NCI-H446 (cell line): ENCODE measurements around the gene STXBP6.

ENCODE experiments used
- DNase-seq, 2 experiments: peaks; one replicate each; lab custom pipeline; 2025; lab: John Stamatoyannopoulos, UW

The STXBP6 gene

DNA sequence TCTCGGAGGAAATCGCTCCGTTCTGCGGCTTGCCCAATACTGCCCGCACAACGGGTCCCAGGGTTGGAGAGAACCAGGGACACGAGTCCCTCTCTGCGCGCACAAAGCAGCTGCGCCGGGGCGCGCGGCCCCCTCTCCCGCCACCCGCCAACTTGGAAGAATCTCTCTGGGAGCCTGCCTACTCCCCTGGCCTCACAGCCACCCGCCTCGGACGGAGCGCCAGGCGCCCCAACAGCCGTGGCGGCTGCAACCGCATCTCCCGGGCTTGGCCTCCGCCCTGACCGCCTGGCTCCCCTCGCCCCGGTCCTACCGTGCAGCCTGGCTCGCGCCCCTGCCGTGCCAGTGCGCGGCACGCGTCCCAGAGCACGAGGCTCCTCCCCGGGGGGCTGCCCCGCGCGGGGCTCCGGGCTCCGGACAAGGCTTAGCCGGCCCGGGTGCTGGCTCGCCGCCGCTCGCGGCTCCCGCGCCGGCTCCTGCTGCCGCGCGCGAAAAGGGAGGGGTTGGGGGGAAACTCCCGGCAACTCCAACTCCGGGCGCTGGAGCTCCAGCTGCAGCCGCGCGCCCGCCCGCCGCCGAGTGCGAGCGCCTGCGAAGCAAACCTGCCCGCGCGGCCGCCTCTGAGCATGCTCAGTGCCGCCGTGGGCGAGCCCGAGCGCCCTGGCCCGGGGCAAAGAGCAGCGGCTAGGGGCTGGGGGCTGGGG, at the start of gene STXBP6:
Gene STXBP6, minus strand, starts transcription at position 580 of the 701 bp plus-strand sequence. CDS start 75,329 bp downstream, outside the sequence.
- no peak for DNase-seq

DNA sequence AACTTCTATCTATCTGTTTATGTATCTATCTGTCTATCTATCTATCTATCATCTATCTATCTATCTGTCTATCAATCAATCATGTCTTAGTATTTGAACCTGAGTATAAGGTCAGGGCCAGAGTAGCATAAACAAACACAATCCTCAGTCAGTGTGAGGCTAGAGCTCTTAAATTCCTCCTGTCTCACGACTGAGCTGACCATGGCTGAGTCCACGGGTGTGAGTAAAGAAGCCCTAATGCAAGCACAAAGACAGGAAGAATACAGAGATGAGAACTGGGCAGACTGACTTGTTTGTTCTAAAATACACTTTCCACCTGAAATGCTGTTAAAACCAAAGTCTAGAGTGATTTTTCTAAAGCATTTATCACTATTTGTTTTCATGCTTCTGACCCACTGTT, 47.2 kb upstream of the STXBP6 start:
- no peak for DNase-seq

DNA sequence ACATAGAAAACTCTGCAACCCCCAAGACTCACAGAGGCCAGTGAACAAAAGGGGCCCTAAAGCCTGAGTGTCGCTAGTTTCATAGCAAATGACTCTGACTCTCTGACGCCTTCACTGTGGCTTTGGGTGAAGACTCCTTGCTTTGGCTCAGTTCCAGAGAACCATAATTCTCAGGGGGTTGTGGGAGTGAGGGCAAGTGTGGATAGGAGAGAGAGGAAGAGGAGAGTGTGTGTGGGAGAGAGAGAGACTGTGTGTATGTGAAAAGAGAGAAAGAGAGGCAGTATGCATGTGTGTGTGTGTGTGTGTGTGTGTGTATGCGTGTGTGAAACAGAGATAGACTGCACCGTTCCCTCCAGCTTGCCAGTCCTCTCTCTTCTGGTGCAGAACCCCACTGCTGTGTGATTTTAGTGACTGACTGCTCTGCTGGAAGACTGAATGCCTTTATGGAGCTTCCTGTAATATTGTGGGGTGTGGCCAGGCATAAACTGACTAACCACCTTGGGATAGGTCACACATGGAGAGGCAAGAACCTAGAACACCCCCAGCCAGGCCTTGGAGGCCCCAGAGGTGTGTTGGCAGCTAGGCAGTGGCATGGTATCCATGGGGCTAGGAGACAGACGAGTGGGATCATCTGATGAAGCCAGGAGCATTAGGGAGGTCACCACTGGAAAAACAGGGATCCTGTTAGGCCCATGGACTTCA, 45.9 kb upstream of the STXBP6 start:
- no peak for DNase-seq

DNA sequence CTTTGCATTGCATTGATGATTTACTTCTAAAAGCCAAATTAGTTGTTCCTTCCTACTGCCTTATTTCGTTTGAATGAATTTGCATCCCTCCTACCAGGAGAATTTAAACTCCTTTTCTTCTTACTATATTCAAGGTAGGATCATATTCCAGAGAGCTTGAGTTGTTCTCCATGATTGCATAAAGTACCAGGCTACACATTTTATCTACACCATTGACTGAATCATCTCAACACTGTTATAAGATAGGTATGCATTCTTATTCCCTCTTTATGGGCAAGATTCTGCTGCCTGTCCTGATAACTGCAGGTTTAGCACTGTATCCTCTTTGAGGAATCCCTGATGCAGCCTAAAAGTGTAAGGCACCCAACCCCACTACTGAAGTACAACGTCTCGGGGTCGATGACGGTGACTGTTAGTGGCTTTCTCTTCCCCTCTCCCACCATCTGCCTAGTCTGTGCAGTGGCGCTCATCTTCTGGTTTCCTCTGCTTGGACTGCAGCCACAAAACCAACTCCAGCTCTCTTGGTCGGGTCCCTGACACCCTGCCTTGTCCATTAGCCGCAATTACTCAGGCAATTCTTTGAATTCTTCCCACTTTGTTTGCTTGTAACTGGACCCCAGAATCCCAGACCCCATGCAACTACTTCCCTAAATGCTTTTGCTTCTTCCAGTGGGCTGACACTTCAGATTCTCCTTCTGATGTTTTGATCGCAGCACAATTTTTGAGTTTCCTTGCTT, 44.4 kb upstream of the STXBP6 start:
- no peak for DNase-seq

DNA sequence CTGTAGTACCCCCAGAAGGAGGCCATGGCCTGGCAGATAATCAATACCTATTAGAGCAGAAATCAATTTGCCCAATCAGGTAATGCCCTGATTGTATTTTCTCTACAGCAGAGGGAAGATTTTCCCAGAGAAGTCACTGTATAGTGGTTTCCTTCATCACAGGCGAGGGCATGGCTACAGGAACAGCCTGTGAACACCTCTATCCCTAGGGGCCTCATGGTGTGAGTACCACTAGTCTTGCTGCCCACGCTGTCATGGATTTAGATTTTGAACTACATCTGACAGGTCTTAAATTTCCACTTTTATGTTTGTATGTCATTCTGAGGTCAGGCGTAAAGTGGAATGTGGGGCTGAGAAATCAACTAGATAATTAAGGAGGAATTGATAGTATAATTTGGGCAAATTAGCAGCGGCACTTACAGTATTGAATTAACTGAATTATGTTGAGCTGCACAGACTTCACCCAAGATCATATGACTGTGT, 42.4 kb upstream of the STXBP6 start:
- no peak for DNase-seq

DNA sequence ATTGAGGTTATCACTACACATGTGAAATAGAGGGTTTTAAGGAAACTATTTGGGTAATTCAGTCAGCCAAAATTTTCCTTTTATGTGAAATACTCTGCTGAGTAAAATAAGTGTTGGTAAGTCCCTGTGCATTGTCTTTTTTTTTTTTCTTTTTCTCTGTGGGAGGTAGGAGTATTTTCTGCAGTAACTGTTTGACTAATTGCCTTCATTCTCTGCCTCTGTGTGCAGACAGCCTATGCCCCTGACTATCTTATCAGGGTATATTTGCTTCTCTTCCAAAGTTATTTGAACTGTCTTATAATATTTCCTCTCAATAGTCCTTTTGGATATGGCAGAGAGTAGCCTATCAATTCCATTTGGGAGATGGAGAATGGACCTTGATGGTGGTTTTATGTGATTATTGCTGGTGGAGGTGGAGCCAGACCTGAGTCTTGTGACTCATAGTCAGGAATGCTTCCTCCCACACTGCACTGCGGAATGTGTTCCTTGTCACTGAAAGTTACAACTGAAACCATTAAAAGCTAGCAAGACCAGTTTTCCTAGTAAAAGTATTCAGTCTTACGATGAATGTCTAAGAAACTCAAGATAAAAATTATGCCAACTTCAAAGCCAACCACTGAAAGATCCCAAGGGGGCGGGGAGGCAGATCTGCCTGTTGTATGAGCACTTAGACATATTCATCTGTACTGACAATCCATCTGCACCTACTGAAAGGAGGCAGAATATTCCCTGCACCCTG, 40.9 kb upstream of the STXBP6 start:
- no peak for DNase-seq

DNA sequence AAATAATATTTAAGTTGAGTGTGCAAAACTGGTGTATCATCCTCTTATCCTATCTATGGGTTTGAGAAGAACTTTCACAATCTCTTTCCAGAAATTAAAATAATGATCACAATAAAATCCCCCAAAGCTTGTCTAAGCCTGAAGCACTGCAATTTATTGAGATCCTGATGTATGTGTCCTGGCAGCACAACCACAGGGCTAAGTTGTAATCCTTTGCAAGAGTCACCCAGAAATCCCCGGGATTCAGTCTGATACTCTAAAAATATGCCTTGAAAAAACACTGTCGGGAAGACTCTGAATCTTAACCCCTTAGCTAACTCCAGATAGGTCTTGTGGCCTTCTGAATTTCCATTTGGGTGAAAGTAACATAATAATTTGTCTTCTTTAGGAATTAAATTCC, 40.3 kb upstream of the STXBP6 start:
- no peak for DNase-seq

DNA sequence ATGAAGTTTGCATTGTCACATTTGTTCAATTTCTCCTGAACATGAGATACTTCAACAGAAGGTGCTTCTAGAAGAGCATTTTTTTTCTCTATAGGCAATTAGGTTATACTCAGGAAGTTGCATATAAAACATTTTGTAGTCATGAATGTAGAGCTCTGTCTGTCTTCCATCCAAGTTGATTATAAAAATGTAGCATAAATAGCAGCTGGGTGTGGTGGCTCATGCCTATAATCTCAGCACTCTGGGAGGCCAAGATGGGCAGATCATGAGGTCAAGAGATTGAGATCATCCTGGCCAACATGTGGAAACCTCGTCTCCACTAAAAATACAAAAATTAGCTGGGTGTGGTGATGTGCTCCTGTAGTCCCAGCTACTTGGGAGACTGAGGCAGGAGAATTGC, 39.5 kb upstream of the STXBP6 start:
- no peak for DNase-seq

DNA sequence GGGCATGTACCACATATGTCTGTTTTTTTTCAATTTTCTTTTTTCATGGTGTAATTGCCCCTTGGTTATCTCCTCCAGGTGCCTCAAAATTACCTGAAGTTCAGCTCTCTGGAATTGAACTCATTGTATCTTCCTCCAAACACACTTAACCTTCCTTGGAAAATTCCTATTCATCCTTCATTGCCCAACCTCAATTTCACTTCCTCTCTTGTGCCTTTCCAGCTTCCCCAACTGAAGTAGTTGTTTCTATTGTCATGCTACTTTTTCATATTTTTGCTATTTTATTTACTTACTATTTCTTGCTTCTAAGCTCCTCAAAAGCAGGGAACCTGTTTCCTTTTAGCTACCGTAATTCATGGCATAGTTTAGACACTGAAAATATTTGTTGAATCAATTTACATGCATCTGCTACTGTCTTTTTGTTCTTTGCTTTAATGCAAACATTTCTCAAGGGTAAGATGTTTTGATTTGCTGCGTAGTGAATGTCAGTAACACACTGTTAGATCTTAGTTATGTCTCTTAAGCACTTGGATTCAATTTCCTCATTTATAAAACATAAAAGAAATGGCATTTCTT, 37.0 kb upstream of the STXBP6 start:
- DNase-seq: no peak

DNA sequence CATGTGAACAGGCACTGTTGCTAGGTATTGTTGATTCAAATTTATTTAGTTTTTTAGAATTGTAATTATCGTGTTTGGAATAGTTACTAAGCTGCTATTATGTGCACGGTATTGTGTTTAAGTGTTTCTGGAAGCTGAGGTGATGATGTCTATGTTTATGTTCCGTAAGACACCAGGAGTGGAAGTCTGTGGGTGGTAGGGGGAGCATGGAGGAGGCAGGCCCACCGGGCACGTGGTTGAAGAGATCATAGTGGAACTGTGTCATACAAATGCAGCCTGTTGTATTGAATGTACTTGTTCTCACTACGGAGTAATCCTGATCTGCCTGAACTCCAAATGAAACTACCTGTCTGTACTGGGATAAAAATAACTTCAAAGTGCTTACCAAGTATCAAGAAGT, 36.1 kb upstream of the STXBP6 start:
- no peak for DNase-seq

DNA sequence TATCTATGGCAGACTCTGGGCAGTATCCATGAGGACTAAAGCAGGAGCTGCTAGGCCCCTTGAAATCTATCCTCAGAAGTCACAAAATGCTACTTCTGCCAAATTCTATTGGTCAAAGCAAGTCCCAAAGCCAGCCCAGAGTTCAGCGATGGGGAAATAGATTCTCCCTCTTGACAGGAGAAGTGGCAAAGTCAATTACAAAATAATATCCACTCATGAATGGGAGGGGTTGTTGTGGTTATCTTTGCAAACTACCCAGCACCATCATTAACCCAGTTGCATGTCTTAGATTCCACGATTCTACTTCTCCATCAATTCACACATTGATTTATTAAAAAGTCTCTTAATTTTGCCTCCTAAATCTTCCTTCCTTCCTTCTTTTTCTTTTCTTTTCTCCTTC, 30.7 kb upstream of the STXBP6 start:
- DNase-seq: no peak

DNA sequence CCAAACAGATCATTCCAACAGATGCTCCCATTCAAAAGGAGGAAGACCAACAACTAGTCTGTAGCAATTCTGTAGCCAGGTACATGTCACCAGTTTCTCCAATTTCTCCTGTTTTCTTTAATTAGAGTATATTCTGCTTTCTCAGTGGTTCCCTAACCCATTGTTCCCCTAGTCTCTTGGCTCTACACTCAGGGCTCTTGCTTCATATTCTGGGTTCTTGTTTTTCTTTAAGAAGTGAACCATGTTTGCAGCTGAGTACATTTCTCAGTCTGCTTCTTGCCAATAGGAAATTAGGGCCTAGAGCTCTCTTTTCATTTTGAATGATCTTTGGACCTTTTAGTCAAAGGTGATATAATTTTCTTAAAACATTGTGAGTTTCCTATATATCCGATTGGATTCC, 29.4 kb upstream of the STXBP6 start:
- no peak for DNase-seq

DNA sequence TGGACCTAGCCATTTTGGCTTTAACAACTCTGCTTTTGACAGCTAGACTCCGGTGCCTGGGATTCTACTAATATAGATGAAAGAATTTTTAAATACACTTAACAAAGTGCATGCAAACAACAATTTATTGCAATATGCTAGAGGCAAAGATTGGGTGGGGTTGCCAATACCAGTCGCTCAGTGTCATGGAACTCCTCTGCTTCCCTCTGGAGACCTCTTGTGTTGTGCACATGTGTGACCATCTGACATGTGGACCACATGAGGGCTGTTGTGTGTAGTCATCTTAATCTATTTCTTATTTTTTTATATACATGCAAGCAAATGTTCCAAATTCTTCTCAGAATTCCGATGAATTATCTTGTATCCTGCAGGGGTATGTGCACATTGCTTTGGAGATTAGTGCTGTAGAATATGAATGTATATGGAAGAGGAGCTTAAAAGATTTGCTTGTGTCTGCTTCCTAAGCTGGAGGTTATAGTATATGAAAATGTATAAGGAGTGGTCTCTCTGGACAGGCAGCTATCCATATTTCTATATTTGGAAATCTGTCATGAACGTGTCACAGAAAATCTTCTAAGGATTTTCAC, 24.2 kb upstream of the STXBP6 start:
- no peak for DNase-seq

DNA sequence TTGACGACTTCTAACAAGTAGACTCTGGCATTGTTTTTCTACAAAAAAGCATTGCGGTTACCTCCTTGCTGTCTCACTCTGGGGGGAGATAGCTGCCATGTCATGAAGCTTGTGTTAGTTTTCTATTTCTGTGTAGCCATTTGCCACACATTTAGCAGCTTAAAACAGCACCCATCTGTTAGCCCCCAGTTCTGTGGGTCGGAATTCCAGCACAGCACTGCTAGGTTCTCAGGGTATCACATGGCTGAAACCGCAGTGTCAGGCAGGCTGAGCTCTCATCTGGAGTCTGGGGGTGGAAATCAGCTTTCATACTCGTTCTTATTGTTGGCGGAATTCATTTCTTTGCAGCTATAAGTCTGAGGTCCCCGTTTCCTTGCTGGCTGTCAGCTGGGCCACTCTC, 19.9 kb upstream of the STXBP6 start:
- no peak for DNase-seq

DNA sequence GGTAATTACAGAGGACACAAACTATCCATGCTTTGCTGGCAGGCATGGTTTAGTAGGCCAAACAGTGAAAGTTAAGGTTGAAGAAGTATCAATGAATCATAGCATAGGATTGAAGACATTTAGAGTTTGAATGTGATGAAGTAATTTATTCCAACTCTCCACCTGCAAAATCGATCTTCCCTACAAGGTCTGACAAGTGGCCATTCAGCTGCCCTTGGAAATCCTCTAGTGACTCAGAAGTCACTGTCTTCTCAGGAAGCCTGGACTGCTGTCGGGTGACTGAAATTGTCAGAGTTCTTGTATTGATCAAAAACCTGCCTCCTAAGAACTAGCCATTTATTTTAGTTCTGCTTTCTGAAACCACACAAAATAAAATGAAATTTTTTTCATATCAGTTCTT, 17.7 kb upstream of the STXBP6 start:
- DNase-seq: no peak

DNA sequence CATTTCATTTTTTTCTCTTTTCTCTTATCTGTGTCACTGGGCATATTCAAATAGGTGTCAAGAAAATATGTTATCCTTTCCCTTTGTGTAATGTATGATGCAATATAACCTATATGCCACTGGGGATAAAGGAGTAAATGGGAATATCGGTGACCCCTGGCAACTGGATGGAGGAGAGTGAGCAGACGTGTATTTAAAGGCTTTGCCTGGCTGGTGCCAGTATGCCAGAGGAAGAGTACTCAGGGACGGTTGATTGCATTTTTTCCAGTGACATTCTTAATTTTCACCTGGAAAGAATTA, 12.0 kb upstream of the STXBP6 start:
- DNase-seq: no peak

DNA sequence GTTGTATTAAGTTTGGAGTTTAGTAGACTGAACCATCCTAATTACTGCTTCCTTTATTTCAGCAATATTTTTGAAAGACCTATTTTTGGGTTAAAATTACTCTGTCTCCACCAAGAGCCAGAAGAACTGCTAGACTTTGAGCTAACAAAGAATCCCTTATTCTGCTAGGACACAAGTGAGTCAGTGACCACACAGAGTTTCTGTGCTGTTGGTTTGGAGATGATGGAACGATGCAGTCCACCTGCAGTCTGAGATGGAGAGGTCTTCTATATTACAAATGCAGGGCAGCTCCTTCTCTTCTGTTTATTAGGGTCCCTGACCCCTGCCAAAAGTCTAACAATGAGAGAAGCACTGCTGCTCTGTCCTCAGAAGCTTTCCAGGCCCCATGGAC, 6.7 kb upstream of the STXBP6 start:
- DNase-seq: no peak

DNA sequence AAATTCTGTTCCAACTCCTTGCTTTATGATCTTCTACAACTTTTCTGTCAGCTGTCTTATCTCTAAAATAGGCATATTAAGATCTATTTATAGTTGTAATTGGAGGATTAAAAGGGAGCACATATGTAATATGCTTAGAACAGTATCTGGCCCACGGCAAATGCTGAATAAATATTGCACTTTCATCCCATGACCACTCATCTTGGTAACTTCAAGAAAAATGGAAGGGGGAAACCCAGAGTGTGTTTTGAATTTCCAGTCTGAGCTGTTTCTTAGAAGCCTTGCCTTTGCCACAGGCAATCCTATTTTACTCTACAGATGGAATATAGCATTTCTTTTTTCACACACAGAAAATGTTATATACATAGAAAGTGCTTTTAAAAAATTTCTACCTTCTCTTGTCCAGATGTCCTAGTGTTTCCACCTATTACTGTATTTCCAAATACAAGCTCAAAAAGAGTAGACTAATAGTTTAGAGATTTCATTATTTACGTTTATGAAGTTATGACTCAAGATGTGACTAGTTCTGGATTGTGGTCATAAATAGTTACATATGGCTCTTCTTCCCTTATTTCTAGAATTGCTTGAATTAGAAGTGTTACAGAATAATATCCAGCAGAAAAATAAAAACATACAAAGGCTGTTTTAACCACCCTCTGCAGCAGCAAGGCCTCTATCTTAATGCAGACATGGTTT, 6.2 kb upstream of the STXBP6 start:
- no peak for DNase-seq

DNA sequence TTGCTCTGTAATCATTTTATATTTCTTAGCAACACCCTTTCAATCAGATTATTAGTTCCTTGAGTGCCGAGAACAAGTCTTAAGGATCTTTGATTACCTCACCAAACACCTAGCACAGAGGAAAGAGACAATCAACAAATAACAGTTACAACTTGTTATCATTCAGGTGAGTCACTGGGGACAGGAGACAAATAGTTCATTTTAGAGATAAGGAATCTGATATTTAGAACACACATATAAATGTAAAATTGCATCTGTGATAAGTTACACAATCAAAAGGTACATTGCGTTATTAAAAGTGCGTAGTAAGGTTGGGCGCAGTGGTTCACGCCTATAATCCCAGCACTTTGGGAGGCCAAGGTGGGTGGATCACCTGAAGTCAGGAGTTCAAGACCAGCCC, 5.1 kb upstream of the STXBP6 start:
- DNase-seq: no peak

DNA sequence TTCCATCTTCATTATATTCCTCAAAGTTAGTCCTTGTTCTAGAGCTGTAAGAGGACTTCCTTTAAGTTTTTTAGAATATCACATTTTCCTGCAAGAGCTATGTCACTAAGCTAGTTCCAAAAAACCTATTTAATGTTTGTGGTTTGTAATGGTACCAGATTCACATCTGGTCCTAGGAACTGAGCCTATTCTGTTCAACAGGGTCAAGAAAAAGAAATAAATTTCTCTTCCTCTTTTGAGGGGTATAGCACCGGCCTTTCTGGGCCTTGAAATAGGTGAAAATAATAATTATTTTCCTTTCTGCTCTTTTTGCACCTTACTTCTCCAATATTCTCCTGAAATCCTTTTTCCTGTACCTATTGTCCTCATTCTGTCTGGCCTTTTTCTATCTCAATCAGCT, 3.6 kb upstream of the STXBP6 start:
- DNase-seq: no peak

DNA sequence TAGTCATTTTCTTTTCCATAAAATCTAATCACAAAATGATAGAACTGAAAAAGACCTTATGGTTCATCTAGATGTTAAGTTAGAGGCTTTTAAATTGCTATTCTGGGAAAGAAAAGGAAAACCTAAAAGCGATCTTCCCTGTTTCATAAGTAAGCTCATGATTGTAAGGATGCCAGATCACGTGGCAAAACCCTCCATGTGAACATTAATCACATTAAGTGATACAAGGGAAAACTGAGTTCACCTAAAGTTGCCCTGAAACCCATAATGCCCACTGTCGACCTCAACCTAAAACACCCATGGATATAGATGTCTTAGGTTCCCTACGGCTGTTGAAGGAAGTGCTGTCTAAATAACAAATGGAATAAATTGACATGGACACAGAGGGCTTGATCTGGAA, 3.0 kb upstream of the STXBP6 start:
- no peak for DNase-seq
